DMS 273 (cell line): Measurements from ENCODE around the gene SLC9A2.

ENCODE experiments used
- DNase-seq: peaks from one replicate; lab custom pipeline; 2025; ENCODE audit not compliant: unreplicated experiment; lab: John Stamatoyannopoulos, UW

The SLC9A2 gene

GRCh38 chr2:102724553-102724952 lies 105.2 kb downstream of the SLC9A2 start:
- no peak for DNase-seq

GRCh38 chr2:102726128-102727087 lies 107.1 kb downstream of the SLC9A2 start:
- no peak for DNase-seq

GRCh38 chr2:102735416-102736109 lies 116.2 kb downstream of the SLC9A2 start:
- DNase-seq = peak; percentile 39

- peak; percentile 64 for DNase-seq
These were observed 116.7 kb downstream of the SLC9A2 start for GRCh38 chr2:102736110-102736409.

- DNase-seq = peak; percentile 86
These were observed 117.4 kb downstream of the SLC9A2 start for GRCh38 chr2:102736410-102737409.

- DNase-seq = peak; percentile 2
These were observed 118.1 kb downstream of the SLC9A2 start for GRCh38 chr2:102737431-102737830.

GRCh38 chr2:102743259-102743658 lies 123.9 kb downstream of the SLC9A2 start:
- DNase-seq = no peak

- DNase-seq = no peak
These were observed 128.8 kb downstream of the SLC9A2 start for GRCh38 chr2:102748107-102748506.

- DNase-seq = no peak
These were observed 130.6 kb downstream of the SLC9A2 start for GRCh38 chr2:102749938-102750337.

- peak; percentile 82 for DNase-seq
These were observed 134.3 kb downstream of the SLC9A2 start for GRCh38 chr2:102753563-102754159.

GRCh38 chr2:102754456-102755145 lies 135.2 kb downstream of the SLC9A2 start:
- no peak for DNase-seq

GRCh38 chr2:102755284-102755683 lies 135.9 kb downstream of the SLC9A2 start:
- no peak for DNase-seq

- DNase-seq = no peak
These were observed 139.1 kb downstream of the SLC9A2 start for GRCh38 chr2:102758439-102758838.
